Adipocyte (in vitro differentiated cells): Measurements from ENCODE around the gene C16orf89.
"Not testable (repeated sequence)": the region's sequence is repeated elsewhere in the genome, so short reads cannot be mapped to it uniquely, and the experiment has no call there.

Source experiments
- DNase-seq: peaks from one replicate; pipeline ENCODE4 v3.0.0-alpha.2; 2015; ENCODE audit warnings: low read depth
- H3K27me3 ChIP-seq: replicated peaks from 2 replicates; pipeline ENCODE4 v1.7.0; 2013; ENCODE audit warnings: mild to moderate bottlenecking, low read length, moderate library complexity; ENCODE audit not compliant: control insufficient read depth, insufficient read depth
- H3K36me3 ChIP-seq: 2 replicates; pipeline ENCODE4 v1.7.0; 2013; ENCODE audit warnings: low read length, mild to moderate bottlenecking, moderate library complexity; ENCODE audit not compliant: control insufficient read depth, insufficient read depth, severe bottlenecking
- H3K4me1 ChIP-seq: 2 replicates; pipeline ENCODE4 v1.7.0; 2013; ENCODE audit warnings: mild to moderate bottlenecking, low read length, moderate library complexity; ENCODE audit not compliant: control insufficient read depth, insufficient read depth
- H3K4me3 ChIP-seq: 2 replicates; pipeline ENCODE4 v1.7.0; 2013; ENCODE audit warnings: mild to moderate bottlenecking, low read length, moderate library complexity
- H3K9ac ChIP-seq: 2 replicates; pipeline ENCODE4 v1.7.0; 2013; ENCODE audit warnings: mild to moderate bottlenecking, low read length, moderate library complexity
- H3K9me3 ChIP-seq: 2 replicates; pipeline ENCODE4 v1.7.0; 2013; ENCODE audit warnings: mild to moderate bottlenecking, low read length, moderate library complexity; ENCODE audit not compliant: control insufficient read depth

The C16orf89 gene

GRCh38 chr16:5065813-5066212 lies at the start of gene C16orf89:
Gene C16orf89, minus strand, starts transcription at chr16:5065956. Its CDS starts 48 bp downstream, at chr16:5065908.
- H3K27me3 ChIP-seq = peaks cover 35% of the 10 kb centered on the region
- H3K9ac ChIP-seq = no peak within 1 kb of the TSS
- no peaks in the 10 kb centered on the region for H3K36me3 ChIP-seq
- peaks cover 5% of the 10 kb centered on the region for H3K4me1 ChIP-seq
- DNase-seq = no peak
- no peaks in the 10 kb centered on the region for H3K9me3 ChIP-seq
- H3K4me3 ChIP-seq = peak within 1 kb of the TSS; percentile 8

- not testable (repeated sequence) for H3K9me3 ChIP-seq, H3K4me1 ChIP-seq, H3K27me3 ChIP-seq, H3K4me3 ChIP-seq, DNase-seq, H3K36me3 ChIP-seq, H3K9ac ChIP-seq
These were observed 45.2 kb upstream of the C16orf89 start for GRCh38 chr16:5110933-5111332.

- H3K9me3 ChIP-seq = no peaks in the 10 kb centered on the region
- no peaks in the 10 kb centered on the region for H3K36me3 ChIP-seq
- H3K4me1 ChIP-seq = no peaks in the 10 kb centered on the region
- H3K27me3 ChIP-seq = no peaks in the 10 kb centered on the region
- DNase-seq = no peak
- no peak overlapping the region for H3K4me3 ChIP-seq
- H3K9ac ChIP-seq = no peak overlapping the region
These were observed 42.9 kb upstream of the C16orf89 start for GRCh38 chr16:5108505-5109158.

- H3K36me3 ChIP-seq, H3K9me3 ChIP-seq, DNase-seq, H3K9ac ChIP-seq, H3K4me3 ChIP-seq, H3K27me3 ChIP-seq, H3K4me1 ChIP-seq: not testable (repeated sequence)
These were observed 39.3 kb upstream of the C16orf89 start for GRCh38 chr16:5105039-5105438.

- H3K4me3 ChIP-seq, H3K9me3 ChIP-seq, DNase-seq, H3K27me3 ChIP-seq, H3K9ac ChIP-seq, H3K36me3 ChIP-seq, H3K4me1 ChIP-seq: not testable (repeated sequence)
These were observed 37.7 kb upstream of the C16orf89 start for GRCh38 chr16:5103296-5104032.

- H3K36me3 ChIP-seq, H3K4me1 ChIP-seq, DNase-seq, H3K4me3 ChIP-seq, H3K9ac ChIP-seq, H3K27me3 ChIP-seq, H3K9me3 ChIP-seq: not testable (repeated sequence)
These were observed 33.4 kb upstream of the C16orf89 start for GRCh38 chr16:5099174-5099573.

- H3K36me3 ChIP-seq, H3K27me3 ChIP-seq, H3K9me3 ChIP-seq, H3K4me1 ChIP-seq: not testable (repeated sequence)
- peak overlapping the region; percentile 75 for H3K9ac ChIP-seq
- peak; percentile 67 for DNase-seq
- H3K4me3 ChIP-seq = peak overlapping the region; percentile 80
These were observed 32.7 kb upstream of the C16orf89 start for GRCh38 chr16:5098221-5099159.

GRCh38 chr16:5097470-5098220 lies 31.9 kb upstream of the C16orf89 start, which contains the start of gene EEF2KMT:
Gene EEF2KMT, minus strand, starts transcription at chr16:5097795. Its CDS starts 56 bp downstream, at chr16:5097739.
- not testable (repeated sequence) for H3K9me3 ChIP-seq, H3K4me1 ChIP-seq, H3K27me3 ChIP-seq, H3K36me3 ChIP-seq
- peak; percentile 100 for DNase-seq
- Histone ChIP-seq H3K4me3 (peak within 1 kb of the TSS; percentile 83), H3K9ac (peak within 1 kb of the TSS; percentile 85)

- not testable (repeated sequence) for H3K27me3 ChIP-seq, H3K9me3 ChIP-seq, H3K4me1 ChIP-seq, H3K36me3 ChIP-seq
- DNase-seq = peak; percentile 31
- peak overlapping the region; percentile 85 for H3K9ac ChIP-seq
- H3K4me3 ChIP-seq = peak overlapping the region; percentile 83
These were observed 31.3 kb upstream of the C16orf89 start for GRCh38 chr16:5097061-5097469.

GRCh38 chr16:5096437-5097060 lies 30.8 kb upstream of the C16orf89 start:
- H3K9ac ChIP-seq = peak overlapping the region; percentile 85
- not testable (repeated sequence) for DNase-seq, H3K27me3 ChIP-seq, H3K36me3 ChIP-seq, H3K4me1 ChIP-seq, H3K9me3 ChIP-seq
- peak overlapping the region; percentile 83 for H3K4me3 ChIP-seq
